Breast epithelium (tissue), 3 donors: Measurements from ENCODE around the gene TNNI3.

Source experiments
- CTCF ChIP-seq, 3 donors: fragments of 450-650 bp; IDR thresholded peaks; one replicate each; pipeline ENCODE4 v1.5.1; 2016 to 2017; ENCODE audit warnings: antibody characterized with exemption in 3 of 3, mild to moderate bottlenecking in 3 of 3, moderate library complexity in 3 of 3
- POLR2A ChIP-seq: fragments of 450-650 bp; IDR thresholded peaks from one replicate; pipeline ENCODE4 v1.6.1; 2016; ENCODE audit warnings: antibody characterized with exemption, mild to moderate bottlenecking, moderate library complexity
- POLR2AphosphoS5 ChIP-seq, 3 donors: sonication (generic); formaldehyde crosslinking; IDR thresholded peaks; one replicate each; pipeline ENCODE4 v1.6.1; 2017; ENCODE audit warnings: antibody characterized with exemption in 3 of 3

- TF ChIP-seq CTCF (IDR thresholded peaks at IDR 0.05), result no peak
- no peak for TF ChIP-seq POLR2A
- TF ChIP-seq POLR2AphosphoS5 (IDR thresholded peaks at IDR 0.05), result no peak
Measured at GRCh38 chr19:55105237-55105636, 52.3 kb downstream of the TNNI3 start.
